PFSK-1 (cell line): ENCODE results near the gene SKA3.

Source experiments
- FOXP2 ChIP-seq: optimal IDR thresholded peaks from 2 replicates; pipeline ENCODE3; 2011; ENCODE audit warnings: borderline replicate concordance, control low read depth, inconsistent platforms; ENCODE audit not compliant: insufficient read depth; ENCODE audit errors: extremely low read length, extremely low read depth
- POLR2AphosphoS5 ChIP-seq: IDR thresholded peaks from 2 replicates; pipeline ENCODE4 v1.6.1; 2012; ENCODE audit warnings: low read depth, mild to moderate bottlenecking, control low read depth, low read length, moderate library complexity
- SIN3A ChIP-seq: IDR thresholded peaks from 2 replicates; pipeline ENCODE4 v1.6.1; 2012; ENCODE audit warnings: mild to moderate bottlenecking, low read length, moderate library complexity, borderline replicate concordance; ENCODE audit not compliant: insufficient read depth
- TAF1 ChIP-seq: IDR thresholded peaks from 2 replicates; pipeline ENCODE4 v1.6.1; 2012; ENCODE audit warnings: low read length, control low read depth, borderline replicate concordance; ENCODE audit not compliant: insufficient read depth
- TF ChIP-seq, protein P1 (sequence below), 2 experiments: IDR thresholded peaks; 2 replicates each; pipeline versions ENCODE4 v1.6.1 to v1.8.0; 2011 to 2012; ENCODE audit warnings: low read depth in 2 of 2, low read length in 2 of 2, control low read depth in 1 of 2, inconsistent platforms in 1 of 2, mild to moderate bottlenecking in 1 of 2, moderate library complexity in 1 of 2; ENCODE audit not compliant: insufficient read depth in 1 of 2

DNA sequence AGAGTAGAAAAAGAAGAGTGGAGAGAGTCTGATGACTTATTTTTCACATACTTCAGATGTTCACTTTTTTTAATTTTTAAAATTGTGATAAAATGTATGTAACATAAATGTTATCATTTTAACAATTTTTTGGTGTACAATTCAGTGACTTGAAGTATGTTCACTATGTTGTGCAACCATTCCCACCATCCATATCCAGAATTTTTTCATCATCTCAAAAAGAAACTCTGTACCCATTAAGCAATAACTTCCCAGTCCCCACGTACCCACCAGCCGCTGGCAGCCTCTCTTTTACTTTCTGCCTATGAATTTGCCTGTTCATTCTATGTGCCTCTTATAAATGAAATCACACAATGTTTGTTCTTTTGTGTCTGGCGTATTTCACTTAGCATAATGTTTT, 43.3 kb downstream of the SKA3 start:
- TF ChIP-seq POLR2AphosphoS5 (no peak), FOXP2 (no peak), SIN3A (no peak), TAF1 (no peak)
- TF ChIP-seq, protein P1, sequence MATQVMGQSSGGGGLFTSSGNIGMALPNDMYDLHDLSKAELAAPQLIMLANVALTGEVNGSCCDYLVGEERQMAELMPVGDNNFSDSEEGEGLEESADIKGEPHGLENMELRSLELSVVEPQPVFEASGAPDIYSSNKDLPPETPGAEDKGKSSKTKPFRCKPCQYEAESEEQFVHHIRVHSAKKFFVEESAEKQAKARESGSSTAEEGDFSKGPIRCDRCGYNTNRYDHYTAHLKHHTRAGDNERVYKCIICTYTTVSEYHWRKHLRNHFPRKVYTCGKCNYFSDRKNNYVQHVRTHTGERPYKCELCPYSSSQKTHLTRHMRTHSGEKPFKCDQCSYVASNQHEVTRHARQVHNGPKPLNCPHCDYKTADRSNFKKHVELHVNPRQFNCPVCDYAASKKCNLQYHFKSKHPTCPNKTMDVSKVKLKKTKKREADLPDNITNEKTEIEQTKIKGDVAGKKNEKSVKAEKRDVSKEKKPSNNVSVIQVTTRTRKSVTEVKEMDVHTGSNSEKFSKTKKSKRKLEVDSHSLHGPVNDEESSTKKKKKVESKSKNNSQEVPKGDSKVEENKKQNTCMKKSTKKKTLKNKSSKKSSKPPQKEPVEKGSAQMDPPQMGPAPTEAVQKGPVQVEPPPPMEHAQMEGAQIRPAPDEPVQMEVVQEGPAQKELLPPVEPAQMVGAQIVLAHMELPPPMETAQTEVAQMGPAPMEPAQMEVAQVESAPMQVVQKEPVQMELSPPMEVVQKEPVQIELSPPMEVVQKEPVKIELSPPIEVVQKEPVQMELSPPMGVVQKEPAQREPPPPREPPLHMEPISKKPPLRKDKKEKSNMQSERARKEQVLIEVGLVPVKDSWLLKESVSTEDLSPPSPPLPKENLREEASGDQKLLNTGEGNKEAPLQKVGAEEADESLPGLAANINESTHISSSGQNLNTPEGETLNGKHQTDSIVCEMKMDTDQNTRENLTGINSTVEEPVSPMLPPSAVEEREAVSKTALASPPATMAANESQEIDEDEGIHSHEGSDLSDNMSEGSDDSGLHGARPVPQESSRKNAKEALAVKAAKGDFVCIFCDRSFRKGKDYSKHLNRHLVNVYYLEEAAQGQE (IDR thresholded peaks at IDR 0.05; ENCODE audit: insufficient read depth in 1 of 2, low read depth in 2 of 2, low read length in 2 of 2): no peak
